Epithelial cell of esophagus (primary cell): ENCODE results near the gene TFEB.

Experiments
- DNase-seq: peaks from one replicate; pipeline ENCODE4 v3.0.0; 2010; ENCODE audit warnings: low read depth
- H3K4me3 ChIP-seq: 2 replicates; pipeline ENCODE4 v1.5.1; 2011; ENCODE audit warnings: mild to moderate bottlenecking, low read length, control low read depth
- CTCF ChIP-seq: IDR thresholded peaks from 2 replicates; pipeline ENCODE4 v1.5.1; 2011; ENCODE audit warnings: low read depth, mild to moderate bottlenecking, low read length, control low read depth, inconsistent platforms; ENCODE audit not compliant: insufficient read depth; ENCODE audit errors: missing control alignments

Gene TFEB

GRCh38 chr6:41727705-41728072 is 7.7 kb downstream of the TFEB start:
- TF ChIP-seq CTCF: no peak
- DNase-seq: no peak
- H3K4me3 ChIP-seq: no peak overlapping the region

- no peak for TF ChIP-seq CTCF
- DNase-seq: no peak
- H3K4me3 ChIP-seq: no peak overlapping the region
Measured at GRCh38 chr6:41726876-41727275, 8.5 kb downstream of the TFEB start.

GRCh38 chr6:41724586-41725501 is 10.6 kb downstream of the TFEB start:
- TF ChIP-seq CTCF: no peak
- H3K4me3 ChIP-seq: no peak overlapping the region
- no peak for DNase-seq

GRCh38 chr6:41724228-41724580 is 11.2 kb downstream of the TFEB start:
- TF ChIP-seq CTCF: no peak
- H3K4me3 ChIP-seq: no peak overlapping the region
- no peak for DNase-seq

- peak; percentile 16 for TF ChIP-seq CTCF
- no peak overlapping the region for H3K4me3 ChIP-seq
- DNase-seq: peak; percentile 92
Measured at GRCh38 chr6:41723530-41724227, 11.7 kb downstream of the TFEB start.

GRCh38 chr6:41722969-41723529 is 12.4 kb downstream of the TFEB start:
- DNase-seq: no peak
- no peak overlapping the region for H3K4me3 ChIP-seq
- no peak for TF ChIP-seq CTCF
